ENCODE results near the gene ATCAY.
A peak's percentile ranks its signal among the peaks of the same experiment; 100 is the strongest.

ATCAY gene

DNA sequence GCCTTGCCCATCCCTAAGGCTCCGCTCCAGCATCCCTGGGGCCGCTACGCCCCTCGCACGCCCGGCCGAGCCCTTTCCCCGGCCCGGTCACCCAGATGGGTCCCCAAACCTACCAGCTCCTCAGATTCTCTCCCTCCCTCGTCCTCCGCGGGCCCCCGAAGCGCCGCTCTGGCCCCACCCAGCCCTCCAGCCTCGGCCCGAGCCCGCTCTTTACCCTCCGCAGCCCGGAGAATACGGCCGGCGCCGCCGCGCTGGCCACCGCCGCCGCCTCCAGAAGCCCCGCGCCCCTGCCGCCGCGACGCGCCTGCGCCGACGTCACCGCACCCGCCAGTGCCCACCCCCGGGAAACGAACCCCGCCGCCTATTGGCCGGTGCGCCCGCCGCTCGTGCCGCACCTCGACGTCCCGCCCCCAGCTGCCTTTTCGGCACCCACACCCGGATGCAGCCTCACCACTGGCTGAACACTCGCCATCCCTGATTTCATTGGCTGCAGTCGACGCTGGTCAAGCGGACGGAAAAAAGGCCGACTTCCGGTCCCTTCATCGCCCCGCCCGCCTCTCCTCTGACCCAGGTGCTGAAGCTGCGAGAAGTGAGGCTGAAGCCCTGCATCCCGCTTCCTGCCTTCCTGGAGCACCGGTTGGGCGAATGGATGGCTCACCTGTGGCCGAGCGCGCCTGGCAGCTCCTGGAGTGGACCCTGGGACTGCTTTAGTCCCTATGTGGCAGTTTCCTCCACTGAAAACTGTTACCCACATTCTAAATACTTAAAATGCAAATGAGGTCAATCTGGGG lies 90.5 kb downstream of the ATCAY start, which contains the start of gene DAPK3:
Gene DAPK3 (minus strand): TSS at position 292 of the 791 bp plus-strand sequence. CDS start 1,364 bp downstream, outside the sequence.
- DNase-seq (peak; percentile 98), ATAC-seq (peak; percentile 92)

DNA sequence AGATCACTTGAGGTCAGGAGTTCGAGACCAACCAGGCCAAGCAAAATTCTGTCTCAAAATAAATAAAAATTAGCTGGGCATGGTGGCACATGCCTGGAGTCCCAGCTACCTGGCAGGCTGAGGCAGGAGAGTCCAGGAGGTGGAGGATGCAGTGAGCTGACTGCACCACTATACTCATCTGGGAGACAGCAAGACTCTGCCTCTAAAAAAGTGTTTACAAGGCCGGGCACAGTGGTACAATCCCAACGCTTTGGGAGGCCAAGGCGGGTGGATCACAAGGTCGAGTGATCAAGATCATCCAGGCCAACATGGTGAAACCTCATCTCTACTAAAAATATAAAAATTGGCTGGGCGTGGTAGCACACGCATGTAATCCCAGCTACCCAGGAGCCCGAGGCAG lies 94.7 kb downstream of the ATCAY start:
- DNase-seq (no peak), ATAC-seq (no peak)

DNA sequence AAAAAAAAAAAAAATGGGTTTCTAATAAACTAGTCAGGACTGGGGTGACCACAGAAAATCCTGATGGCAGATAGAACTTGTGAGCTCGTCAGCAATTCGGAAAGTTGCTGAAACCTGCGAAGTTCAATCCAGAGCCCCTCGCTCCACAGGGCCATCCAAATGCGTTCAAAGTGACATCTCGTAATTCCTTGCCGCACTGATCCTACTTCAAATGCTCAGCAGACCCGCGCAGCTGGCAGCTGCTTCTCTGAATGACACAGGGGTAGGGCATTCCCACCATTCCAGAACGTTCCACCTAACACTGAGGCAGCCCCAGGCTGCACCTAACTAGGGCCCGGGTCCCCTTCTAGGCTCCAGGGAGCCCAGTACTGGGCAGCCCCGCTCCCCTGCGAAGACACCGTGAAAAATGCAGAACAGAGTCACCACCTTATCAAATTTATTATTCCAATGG lies 95.2 kb downstream of the ATCAY start:
- no peak for ATAC-seq
- no peak for DNase-seq

DNA sequence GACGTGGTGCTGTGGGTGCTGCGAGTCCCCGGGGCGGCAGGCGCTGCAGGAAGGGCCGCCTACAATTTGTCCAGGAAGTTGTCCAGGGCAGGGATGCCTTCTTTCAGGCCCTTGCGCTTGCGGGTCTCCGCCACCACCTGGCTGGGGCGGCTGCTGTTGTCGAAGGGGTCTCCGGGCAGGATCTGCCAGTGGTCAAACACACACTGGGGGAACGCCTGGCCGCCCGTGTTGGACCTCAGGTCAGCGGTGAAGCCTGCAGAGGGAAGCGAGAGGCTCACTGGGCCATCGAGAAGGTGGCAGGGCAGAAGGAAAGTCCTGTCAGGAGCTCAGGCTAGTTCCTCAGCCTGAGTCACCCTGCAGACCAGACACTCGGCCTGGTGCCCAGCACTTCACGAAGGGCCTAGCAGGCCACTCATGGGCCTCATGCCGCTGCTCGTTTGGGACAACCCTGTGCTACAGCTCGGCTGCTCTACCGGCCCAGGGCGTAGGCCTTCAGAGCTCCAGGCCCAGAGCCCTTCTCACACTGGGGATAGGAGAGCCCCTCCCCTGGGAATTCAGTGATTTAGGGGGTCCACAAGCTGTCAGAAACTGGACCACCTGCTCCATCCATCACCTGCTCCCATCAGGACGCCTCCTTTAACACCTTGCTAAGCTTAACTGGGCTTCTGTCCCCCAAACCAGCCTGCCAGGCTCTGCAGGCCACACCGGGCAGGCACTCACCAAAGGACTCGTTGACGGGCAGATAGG lies 96.2 kb downstream of the ATCAY start:
- DNase-seq (no peak), ATAC-seq (no peak)

Data from stimulated activated naive CD8-positive, alpha-beta T cell treated with anti-CD3 and anti-CD28 coated beads, Interleukin-15, Interleukin-2, amounts not matched to agents 100 U/mL and 50 U/mL, for 24 hours (primary cell).